ENCODE data around the gene SEMA3D.

- TF ChIP-seq, protein P1, sequence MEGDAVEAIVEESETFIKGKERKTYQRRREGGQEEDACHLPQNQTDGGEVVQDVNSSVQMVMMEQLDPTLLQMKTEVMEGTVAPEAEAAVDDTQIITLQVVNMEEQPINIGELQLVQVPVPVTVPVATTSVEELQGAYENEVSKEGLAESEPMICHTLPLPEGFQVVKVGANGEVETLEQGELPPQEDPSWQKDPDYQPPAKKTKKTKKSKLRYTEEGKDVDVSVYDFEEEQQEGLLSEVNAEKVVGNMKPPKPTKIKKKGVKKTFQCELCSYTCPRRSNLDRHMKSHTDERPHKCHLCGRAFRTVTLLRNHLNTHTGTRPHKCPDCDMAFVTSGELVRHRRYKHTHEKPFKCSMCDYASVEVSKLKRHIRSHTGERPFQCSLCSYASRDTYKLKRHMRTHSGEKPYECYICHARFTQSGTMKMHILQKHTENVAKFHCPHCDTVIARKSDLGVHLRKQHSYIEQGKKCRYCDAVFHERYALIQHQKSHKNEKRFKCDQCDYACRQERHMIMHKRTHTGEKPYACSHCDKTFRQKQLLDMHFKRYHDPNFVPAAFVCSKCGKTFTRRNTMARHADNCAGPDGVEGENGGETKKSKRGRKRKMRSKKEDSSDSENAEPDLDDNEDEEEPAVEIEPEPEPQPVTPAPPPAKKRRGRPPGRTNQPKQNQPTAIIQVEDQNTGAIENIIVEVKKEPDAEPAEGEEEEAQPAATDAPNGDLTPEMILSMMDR (IDR thresholded peaks at IDR 0.05; ENCODE audit: extremely low read depth in 1 of 2, insufficient read depth in 1 of 2, low read depth in 1 of 2, low read length in 2 of 2): no peak
- TF ChIP-seq POLR2A (IDR thresholded peaks at IDR 0.05; ENCODE audit: low read depth, low read length) (no peak), EZH2 (IDR thresholded peaks at IDR 0.05; ENCODE audit: borderline replicate concordance, low read depth, low read length, severe bottlenecking) (no peak), POLR2AphosphoS5 (IDR thresholded peaks at IDR 0.05; ENCODE audit: insufficient read depth, low read depth, low read length) (no peak)
These were observed 9.5 kb downstream of the SEMA3D start for GRCh38 chr7:85177316-85177715.

Measured in endothelial cell of umbilical vein (primary cell).